ENCODE results near the gene BMP10.

Gene BMP10

DNA sequence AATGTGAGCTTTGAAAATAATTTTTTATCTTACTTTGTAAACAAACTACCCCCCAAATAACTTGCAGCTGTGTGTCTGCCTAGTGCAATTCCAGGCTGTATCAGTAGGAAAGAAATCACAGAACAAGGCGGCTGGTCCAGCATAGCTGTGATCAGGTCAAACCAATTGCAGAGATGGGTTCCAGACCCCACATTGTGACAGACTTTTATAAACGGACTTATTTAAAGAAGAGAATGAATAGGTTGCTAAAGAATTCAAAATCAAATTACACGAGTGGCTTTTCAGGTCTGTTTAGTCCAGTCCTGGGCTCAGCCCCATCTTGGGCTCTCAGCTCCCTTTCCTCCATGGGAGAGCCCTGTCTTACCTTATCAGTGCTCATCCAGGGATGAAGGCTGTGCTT lies 11.1 kb downstream of the BMP10 start:
- TF ChIP-seq, protein P1, sequence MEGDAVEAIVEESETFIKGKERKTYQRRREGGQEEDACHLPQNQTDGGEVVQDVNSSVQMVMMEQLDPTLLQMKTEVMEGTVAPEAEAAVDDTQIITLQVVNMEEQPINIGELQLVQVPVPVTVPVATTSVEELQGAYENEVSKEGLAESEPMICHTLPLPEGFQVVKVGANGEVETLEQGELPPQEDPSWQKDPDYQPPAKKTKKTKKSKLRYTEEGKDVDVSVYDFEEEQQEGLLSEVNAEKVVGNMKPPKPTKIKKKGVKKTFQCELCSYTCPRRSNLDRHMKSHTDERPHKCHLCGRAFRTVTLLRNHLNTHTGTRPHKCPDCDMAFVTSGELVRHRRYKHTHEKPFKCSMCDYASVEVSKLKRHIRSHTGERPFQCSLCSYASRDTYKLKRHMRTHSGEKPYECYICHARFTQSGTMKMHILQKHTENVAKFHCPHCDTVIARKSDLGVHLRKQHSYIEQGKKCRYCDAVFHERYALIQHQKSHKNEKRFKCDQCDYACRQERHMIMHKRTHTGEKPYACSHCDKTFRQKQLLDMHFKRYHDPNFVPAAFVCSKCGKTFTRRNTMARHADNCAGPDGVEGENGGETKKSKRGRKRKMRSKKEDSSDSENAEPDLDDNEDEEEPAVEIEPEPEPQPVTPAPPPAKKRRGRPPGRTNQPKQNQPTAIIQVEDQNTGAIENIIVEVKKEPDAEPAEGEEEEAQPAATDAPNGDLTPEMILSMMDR (conservative IDR thresholded peaks at IDR 0.05): no peak
- H3K27ac ChIP-seq: no peak overlapping the region

DNA sequence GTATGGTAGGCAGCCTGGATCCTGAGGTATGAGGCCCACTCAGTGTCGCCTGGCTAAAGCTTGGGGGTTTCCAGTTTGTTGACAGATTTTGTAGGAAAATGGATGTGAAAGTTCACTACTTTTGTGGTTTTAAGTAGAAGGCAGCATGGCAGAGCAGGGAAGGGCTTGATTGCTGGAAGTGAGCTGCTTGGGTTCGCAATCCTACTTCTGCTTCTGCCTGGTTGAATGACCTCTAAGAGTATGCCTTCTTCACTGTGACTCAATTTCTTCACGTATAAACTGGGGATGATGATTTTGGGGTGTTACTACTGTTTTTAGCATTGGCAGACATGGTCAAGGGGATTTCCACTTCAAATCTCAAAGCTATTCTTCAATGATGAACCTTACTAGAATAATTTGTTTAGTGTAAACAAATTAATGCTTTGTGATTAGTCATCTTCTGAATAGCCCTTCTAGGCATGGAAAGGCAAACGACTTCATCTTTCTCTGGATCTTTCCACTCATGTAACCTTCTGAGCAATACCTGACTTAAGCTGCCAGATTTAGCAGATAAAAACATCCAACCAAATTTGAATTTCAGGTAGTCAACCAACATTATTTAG lies 13.2 kb downstream of the BMP10 start:
- H3K27ac ChIP-seq: no peak overlapping the region
- TF ChIP-seq, protein P1 (conservative IDR thresholded peaks at IDR 0.05): no peak

DNA sequence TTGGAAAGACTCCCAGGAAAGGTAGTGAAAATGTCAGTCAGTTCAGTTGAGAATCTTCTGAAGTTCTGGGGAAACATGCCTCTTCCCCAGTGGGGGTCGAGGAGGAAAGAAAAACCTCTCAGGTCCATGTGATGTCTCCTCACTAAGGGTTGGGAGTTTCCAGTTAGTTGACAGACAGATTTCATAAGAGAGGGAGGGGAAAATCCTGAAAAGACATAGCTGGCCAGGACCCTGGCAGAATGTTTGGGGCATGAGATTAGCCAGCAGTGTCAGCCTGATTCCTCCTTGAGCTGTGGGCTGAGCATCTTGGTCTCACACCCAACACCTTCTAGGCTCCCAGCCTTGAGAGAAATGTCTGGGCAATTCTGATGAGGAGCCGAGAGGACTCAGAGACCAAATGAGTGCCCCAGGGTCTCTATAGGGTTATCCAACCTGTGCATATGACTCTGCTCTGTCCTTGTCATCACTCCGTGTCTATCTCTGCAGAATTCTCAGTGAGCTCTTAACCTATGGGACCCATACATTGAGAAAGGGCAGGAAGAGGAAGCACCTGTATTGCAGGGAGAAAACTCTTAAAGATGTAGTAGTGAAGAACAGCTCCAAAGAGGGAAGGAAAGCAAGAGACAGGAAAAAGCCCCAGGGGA lies 13.9 kb downstream of the BMP10 start:
- H3K27ac ChIP-seq: no peak overlapping the region
- TF ChIP-seq, protein P1 (conservative IDR thresholded peaks at IDR 0.05): no peak

DNA sequence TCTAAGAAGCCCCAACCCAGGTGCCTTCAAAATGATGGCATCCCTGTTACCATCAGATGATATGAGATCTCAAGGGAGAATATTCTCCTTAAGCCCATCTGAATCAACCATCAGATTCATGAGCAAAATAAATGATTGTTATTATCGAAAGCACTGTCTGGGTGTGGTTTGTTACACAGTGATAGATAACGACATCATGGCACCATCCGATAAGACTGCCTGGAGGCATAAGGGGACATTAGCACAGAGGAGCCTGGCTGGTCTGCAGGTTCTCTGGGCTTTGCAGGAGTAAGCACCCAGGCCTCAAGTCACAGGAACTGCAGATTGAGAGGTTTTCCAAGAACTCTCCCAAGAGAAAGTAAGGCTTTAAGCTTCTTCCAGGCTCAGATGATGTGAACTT lies 15.6 kb downstream of the BMP10 start:
- H3K27ac ChIP-seq: no peak overlapping the region
- TF ChIP-seq, protein P1 (conservative IDR thresholded peaks at IDR 0.05): no peak

DNA sequence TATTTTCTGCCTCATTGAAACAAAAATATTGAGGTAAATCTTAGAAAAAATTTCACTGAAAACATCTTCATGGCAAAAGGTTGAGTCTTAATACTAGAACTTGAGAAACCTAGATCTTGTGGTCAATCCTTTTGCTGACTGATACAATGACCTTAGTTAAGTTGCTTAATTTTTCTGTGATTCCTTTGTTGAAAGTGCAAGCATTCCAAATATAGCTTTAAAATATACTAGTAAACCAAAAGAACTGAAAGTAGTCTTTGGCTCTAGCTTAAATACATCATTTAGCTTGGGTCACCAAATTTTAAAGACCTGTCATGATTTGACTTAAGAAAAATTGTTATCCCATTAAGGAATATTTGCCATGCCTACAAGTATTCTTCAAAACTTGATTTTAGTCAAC lies 16.7 kb downstream of the BMP10 start:
- H3K27ac ChIP-seq: no peak overlapping the region

DNA sequence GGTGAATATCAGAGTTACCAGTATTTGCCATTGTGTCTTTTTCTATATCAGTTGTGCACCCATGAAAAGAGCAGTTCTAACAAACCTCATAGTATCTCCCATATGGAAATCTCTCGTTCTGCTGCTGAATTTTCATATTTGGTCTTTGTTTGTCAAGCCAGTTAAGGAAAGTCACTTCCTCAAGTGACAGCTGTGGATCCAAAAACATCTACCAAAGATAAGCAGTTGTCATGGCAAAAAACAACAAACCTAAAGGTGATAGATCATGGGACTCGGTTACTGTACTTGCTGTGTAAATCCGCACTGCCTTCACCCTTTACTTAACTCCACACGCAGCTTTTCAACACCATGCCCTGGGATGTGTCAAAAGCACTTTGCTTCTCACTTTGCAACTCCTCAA lies 17.3 kb downstream of the BMP10 start:
- H3K27ac ChIP-seq: no peak overlapping the region
- TF ChIP-seq, protein P1 (conservative IDR thresholded peaks at IDR 0.05): no peak

More for the DNA sequence above, 16.7 kb downstream of the BMP10 start:
- TF ChIP-seq, protein P1 (conservative IDR thresholded peaks at IDR 0.05): no peak

DNA sequence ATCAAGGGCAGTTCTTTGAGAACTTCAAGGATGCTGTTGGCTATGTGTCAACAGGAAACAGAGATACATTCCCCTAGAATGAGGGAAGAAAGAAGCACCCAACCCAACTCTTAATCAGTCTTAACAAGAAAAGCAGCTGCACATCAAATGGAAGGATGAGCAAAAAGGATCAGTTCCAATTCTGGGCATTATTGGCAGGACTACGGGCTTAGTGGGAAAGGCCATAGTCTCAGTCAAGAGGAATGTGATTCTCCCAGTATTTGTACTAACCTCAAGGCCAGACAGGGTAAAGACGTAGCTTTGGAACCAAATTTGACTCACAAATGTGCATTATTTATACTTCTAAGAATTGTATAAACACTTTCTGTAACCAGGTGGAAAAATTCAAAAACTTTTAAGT lies 18.2 kb downstream of the BMP10 start:
- no peak overlapping the region for H3K27ac ChIP-seq
- TF ChIP-seq, protein P1 (conservative IDR thresholded peaks at IDR 0.05): no peak
